Left lobe of liver (tissue), 1 donor: Measurements from ENCODE around the gene TMOD3. TPM values are rescaled to one million over a fixed set of nuclear protein-coding genes. Genes with fewer than 3 reads are reported as not detected.

ENCODE experiments used
- total RNA-seq: library from RNA; stranded (reverse); gene quantifications from one replicate; pipeline ENCODE4 v1.2.1, GENCODE V29; 2021
- donor health status: DM: no; HTN: yes; CAD: no.

The TMOD3 gene
- total RNA-seq, 1 donor from 2014 or later: 21.2 TPM

Other genes starting within 250 kb of the TMOD3 start
- 9.9 TPM for gene DMXL2, start 206.9 kb upstream of the TMOD3 start, total RNA-seq
- gene SCG3, start 148.2 kb upstream of the TMOD3 start, total RNA-seq: not detected
- gene LYSMD2, start 92.0 kb upstream of the TMOD3 start, total RNA-seq: 4.8 TPM
- 1.4 TPM for gene TMOD2, start 78.1 kb upstream of the TMOD3 start, total RNA-seq
- gene LEO1, start 142.1 kb downstream of the TMOD3 start, total RNA-seq: 10.1 TPM
- 20.0 TPM for gene MAPK6, start 189.6 kb downstream of the TMOD3 start, total RNA-seq